Measurements from ENCODE around the gene VCAN.

Gene VCAN

GRCh38 chr5:83496626-83497025 is 25.1 kb downstream of the VCAN start:
- no peak for DNase-seq (ENCODE audit: low read depth)

GRCh38 chr5:83498585-83498984 is 27.0 kb downstream of the VCAN start:
- DNase-seq (ENCODE audit: low read depth): no peak

GRCh38 chr5:83503662-83504061 is 32.1 kb downstream of the VCAN start:
- peak; percentile 47 for DNase-seq (ENCODE audit: low read depth)

- no peak for DNase-seq (ENCODE audit: low read depth)
Observed at GRCh38 chr5:83507431-83507830, 35.9 kb downstream of the VCAN start.

- DNase-seq (ENCODE audit: low read depth): peak; percentile 77
Observed at GRCh38 chr5:83509540-83509939, 38.0 kb downstream of the VCAN start.

GRCh38 chr5:83510260-83510659 is 38.7 kb downstream of the VCAN start:
- no peak for DNase-seq (ENCODE audit: low read depth)

GRCh38 chr5:83512061-83512745 is 40.7 kb downstream of the VCAN start:
- peak; percentile 65 for DNase-seq (ENCODE audit: low read depth)

- no peak for DNase-seq (ENCODE audit: low read depth)
Observed at GRCh38 chr5:83513081-83513480, 41.5 kb downstream of the VCAN start.

GRCh38 chr5:83513491-83513890 is 41.9 kb downstream of the VCAN start:
- DNase-seq (ENCODE audit: low read depth): no peak

- no peak for DNase-seq (ENCODE audit: low read depth)
Observed at GRCh38 chr5:83516377-83516776, 44.8 kb downstream of the VCAN start.

- DNase-seq (ENCODE audit: low read depth): no peak
Observed at GRCh38 chr5:83517072-83517687, 45.6 kb downstream of the VCAN start.

GRCh38 chr5:83517688-83518085 is 46.1 kb downstream of the VCAN start:
- DNase-seq (ENCODE audit: low read depth): no peak

- peak; percentile 31 for DNase-seq (ENCODE audit: low read depth)
Observed at GRCh38 chr5:83518319-83519061, 46.9 kb downstream of the VCAN start.

GRCh38 chr5:83522446-83522845 is 50.9 kb downstream of the VCAN start:
- no peak for DNase-seq (ENCODE audit: low read depth)

- no peak for DNase-seq (ENCODE audit: low read depth)
Observed at GRCh38 chr5:83523929-83524328, 52.4 kb downstream of the VCAN start.

- no peak for DNase-seq (ENCODE audit: low read depth)
Observed at GRCh38 chr5:83524345-83524744, 52.8 kb downstream of the VCAN start.

GRCh38 chr5:83524991-83525390 is 53.4 kb downstream of the VCAN start:
- no peak for DNase-seq (ENCODE audit: low read depth)

- DNase-seq (ENCODE audit: low read depth): no peak
Observed at GRCh38 chr5:83526289-83526688, 54.7 kb downstream of the VCAN start.

- no peak for DNase-seq (ENCODE audit: low read depth)
Observed at GRCh38 chr5:83527221-83527620, 55.7 kb downstream of the VCAN start.

GRCh38 chr5:83527722-83528438 is 56.3 kb downstream of the VCAN start:
- no peak for DNase-seq (ENCODE audit: low read depth)

GRCh38 chr5:83528439-83528769 is 56.9 kb downstream of the VCAN start:
- DNase-seq (ENCODE audit: low read depth): peak; percentile 48

- DNase-seq (ENCODE audit: low read depth): peak; percentile 44
Observed at GRCh38 chr5:83530193-83530592, 58.6 kb downstream of the VCAN start.

GRCh38 chr5:83531661-83532060 is 60.1 kb downstream of the VCAN start:
- DNase-seq (ENCODE audit: low read depth): no peak
